Peyer's patch (tissue), 4 donors: Measurements from ENCODE around the gene CBS.

Experiments used
- POLR2A ChIP-seq, 2 donors: fragments of 450-650 bp; IDR thresholded peaks; one replicate each; pipeline ENCODE4 v1.5.1; 2017; ENCODE audit warnings: antibody characterized with exemption in 2 of 2, mild to moderate bottlenecking in 2 of 2, moderate library complexity in 2 of 2
- TF ChIP-seq, protein P1 (sequence below), 6 experiments: fragments of 450-650 bp in 4 of 6; fragments of 200-600 bp in 2 of 6; sonication (generic) in 1 of 6; IDR thresholded peaks; one replicate each; pipeline ENCODE4 v1.5.1; 2017 to 2019; ENCODE audit warnings: antibody characterized with exemption in 6 of 6, mild to moderate bottlenecking in 3 of 6, moderate library complexity in 1 of 6

DNA sequence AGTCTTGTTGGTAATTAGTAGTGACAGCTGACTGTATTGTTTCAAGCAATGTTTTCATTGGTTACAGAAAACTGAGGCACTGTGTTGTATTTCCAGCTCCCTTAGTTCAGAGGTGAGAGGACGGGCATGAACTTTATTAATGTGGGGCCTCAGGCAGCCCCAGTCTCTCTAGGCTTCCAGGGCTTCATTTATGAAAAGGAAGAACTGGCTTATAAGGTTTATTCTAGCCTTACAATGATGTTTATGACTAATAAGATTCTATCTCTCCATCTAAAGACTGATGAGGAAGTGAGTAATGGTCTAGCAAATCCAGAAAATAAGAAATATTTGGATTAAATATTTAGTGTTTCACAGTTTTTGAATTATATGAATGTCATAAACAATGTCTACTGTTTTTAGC lies 41.5 kb downstream of the CBS start:
- no peak for TF ChIP-seq POLR2A (IDR thresholded peaks at IDR 0.05)
- TF ChIP-seq, protein P1, sequence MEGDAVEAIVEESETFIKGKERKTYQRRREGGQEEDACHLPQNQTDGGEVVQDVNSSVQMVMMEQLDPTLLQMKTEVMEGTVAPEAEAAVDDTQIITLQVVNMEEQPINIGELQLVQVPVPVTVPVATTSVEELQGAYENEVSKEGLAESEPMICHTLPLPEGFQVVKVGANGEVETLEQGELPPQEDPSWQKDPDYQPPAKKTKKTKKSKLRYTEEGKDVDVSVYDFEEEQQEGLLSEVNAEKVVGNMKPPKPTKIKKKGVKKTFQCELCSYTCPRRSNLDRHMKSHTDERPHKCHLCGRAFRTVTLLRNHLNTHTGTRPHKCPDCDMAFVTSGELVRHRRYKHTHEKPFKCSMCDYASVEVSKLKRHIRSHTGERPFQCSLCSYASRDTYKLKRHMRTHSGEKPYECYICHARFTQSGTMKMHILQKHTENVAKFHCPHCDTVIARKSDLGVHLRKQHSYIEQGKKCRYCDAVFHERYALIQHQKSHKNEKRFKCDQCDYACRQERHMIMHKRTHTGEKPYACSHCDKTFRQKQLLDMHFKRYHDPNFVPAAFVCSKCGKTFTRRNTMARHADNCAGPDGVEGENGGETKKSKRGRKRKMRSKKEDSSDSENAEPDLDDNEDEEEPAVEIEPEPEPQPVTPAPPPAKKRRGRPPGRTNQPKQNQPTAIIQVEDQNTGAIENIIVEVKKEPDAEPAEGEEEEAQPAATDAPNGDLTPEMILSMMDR (IDR thresholded peaks at IDR 0.05): no peak
